OCI-LY7 (cell line): ENCODE data around the gene KIF11.

ENCODE experiments used
- CTCF ChIP-seq: fragments of 200-600 bp; sonication (generic); conservative IDR thresholded peaks from 2 replicates; pipeline ENCODE4 v1.5.1; 2014; ENCODE audit warnings: mild to moderate bottlenecking, antibody characterized with exemption, low read length, moderate library complexity, mixed read lengths
- EZH2phosphoT487 ChIP-seq: fragments of 200-600 bp; sonication (generic); IDR thresholded peaks from 2 replicates; pipeline ENCODE4 v1.6.1; 2018; ENCODE audit warnings: low read depth, borderline replicate concordance, mild to moderate bottlenecking, mixed run types, antibody characterized with exemption, low read length, moderate library complexity, mixed read lengths

GRCh38 chr10:92573091-92573797, 19.7 kb upstream of the KIF11 start:
- 0 out of 2 replicates have a peak, but pooled peaks have one; percentile 8 for TF ChIP-seq CTCF
- TF ChIP-seq EZH2phosphoT487, result no peak
